Adrenal gland (tissue), 12 donors: ENCODE results near the gene MUC15. TPM values are rescaled to one million over a fixed set of nuclear protein-coding genes. Genes with fewer than 3 reads are reported as not detected.

Source experiments
- DNase-seq, 7 donors: peaks; one replicate each; pipeline ENCODE4 v3.0.0-alpha.2; 2019 to 2020
- H3K27ac ChIP-seq, 5 donors: fragments of 200-600 bp; sonication (generic) in 4 of 5; 1 replicate in 3 of 5; 2 replicates in 2 of 5; pipeline versions ENCODE4 v1.5.1 to v1.8.0; 2016 to 2020; ENCODE audit warnings: mild to moderate bottlenecking in 1 of 5
- H3K27me3 ChIP-seq: fragments of 200-600 bp; 2 replicates; pipeline ENCODE4 v1.8.0; 2021
- H3K36me3 ChIP-seq, 2 donors: fragments of 200-600 bp; replicated peaks in 1 of 2; 1 replicate in 1 of 2; 2 replicates in 1 of 2; pipeline versions ENCODE4 v1.5.1 to v1.8.0; 2018 to 2022
- H3K4me1 ChIP-seq, 2 donors: fragments of 200-600 bp; replicated peaks in 1 of 2; 1 replicate in 1 of 2; 2 replicates in 1 of 2; pipeline versions ENCODE4 v1.5.1 to v1.8.0; 2018 to 2021
- H3K4me3 ChIP-seq, 4 donors: fragments of 200-600 bp; sonication (generic) in 3 of 4; one replicate each; pipeline ENCODE4 v1.5.1; 2016 to 2018
- H3K9me3 ChIP-seq, 3 donors: fragments of 200-600 bp; sonication (generic) in 1 of 3; replicated peaks in 1 of 3; 1 replicate in 2 of 3; 2 replicates in 1 of 3; pipeline versions ENCODE4 v1.5.1 to v1.8.0; 2016 to 2021
- POLR2A ChIP-seq, 2 donors: fragments of 450-650 bp; IDR thresholded peaks; one replicate each; pipeline ENCODE4 v1.6.1; 2017; ENCODE audit warnings: antibody characterized with exemption in 2 of 2, mild to moderate bottlenecking in 2 of 2, moderate library complexity in 1 of 2
- WGBS, 4 donors: extraction: QIAGEN DNeasy Blood & Tissue Kit in 2 of 4; methylation state at CpG; one replicate each; pipeline versions ENCODE4 v1.1.5 to v1.1.7; 2013 to 2017; 5-methylcytosine and 5-hydroxymethylcytosine counted together
- intact Hi-C, 2 donors: fragments of 100-400 bp; cut with DNase I; formaldehyde crosslinking; loops; one replicate each; pipeline versions ENCODE4 v1.14.1 to v1.15.0; 2022 to 2023
- polyA plus RNA-seq, 3 donors: library from polyadenylated mRNA; stranded (reverse); fragments of 200-250 nt in 2 of 3; fragments of 350-450 nt in 1 of 3; fragmentation: Illumina TruSeq in 1 of 3; extraction: RNeasy Lipid Tissue Mini Kit (QIAGEN cat#74804) in 1 of 3; gene quantifications; one replicate each; pipeline ENCODE4 v1.2.3, GENCODE V29; 2013 to 2014
- total RNA-seq, 9 donors: library from RNA; depleted of rRNA in 4 of 9; stranded (reverse); fragments of >200 nt in 4 of 9; fragments of 120-200 nt in 1 of 9; fragmentation: NEBNext Ultra II Directional in 1 of 9; extraction: Animal tissue kit (Norgen Biotek cat#: 25700) in 1 of 9; gene quantifications; one replicate each; pipeline versions ENCODE4 v1.1.0 to v1.2.4, GENCODE V29; 2013 to 2023
- TF ChIP-seq, protein P1 (sequence below), 6 experiments: fragments of 450-650 bp in 4 of 6; fragments of 200-600 bp in 2 of 6; sonication (generic) in 1 of 6; IDR thresholded peaks; 1 replicate in 5 of 6; 2 replicates in 1 of 6; pipeline versions ENCODE4 v1.5.1 to v1.8.0; 2016 to 2021; ENCODE audit warnings: antibody characterized with exemption in 6 of 6, mild to moderate bottlenecking in 2 of 6, moderate library complexity in 1 of 6
- donor health status: healthy with polysubstance abuse.
- donor health status: Bipolar disorder and iron deficiency.
- donor health status: DM: yes; HTN: yes; CAD: no.
- donor health status: DM: no; HTN: no; CAD: no.
- donor health status: DM: no; HTN: no; CAD: no.
- donor health status: DM: yes; HTN: yes; CAD: no.

The MUC15 gene
- total and polyA plus RNA-seq, 12 donors: 0.07 to 0.95 (median 0.32) TPM; not detected in 7

DNA sequence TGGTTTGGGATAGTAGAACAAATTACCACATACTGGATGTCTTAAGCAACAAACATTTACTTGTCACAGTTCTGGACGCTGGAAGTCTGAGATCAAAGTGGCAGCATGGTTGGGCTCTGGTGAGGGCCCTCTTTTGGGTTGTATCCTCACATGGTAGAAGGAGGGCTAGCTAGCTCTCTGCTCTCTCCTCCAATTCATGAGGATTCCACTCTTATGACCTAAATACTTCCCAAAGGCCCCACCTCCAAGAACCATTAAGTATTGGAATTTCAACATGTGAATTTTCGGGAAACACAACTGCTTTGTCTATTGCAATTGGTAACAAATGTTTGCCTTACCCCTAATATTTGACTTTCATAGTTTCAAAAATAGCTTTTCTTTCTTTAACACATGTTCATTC is 52.6 kb downstream of the MUC15 start:
- DNase-seq: no peak
- H3K27me3 ChIP-seq: no peaks in the 10 kb centered on the region
- no peaks in the 10 kb centered on the region for H3K9me3 ChIP-seq
- no peak overlapping the region for H3K27ac ChIP-seq
- TF ChIP-seq, protein P1, sequence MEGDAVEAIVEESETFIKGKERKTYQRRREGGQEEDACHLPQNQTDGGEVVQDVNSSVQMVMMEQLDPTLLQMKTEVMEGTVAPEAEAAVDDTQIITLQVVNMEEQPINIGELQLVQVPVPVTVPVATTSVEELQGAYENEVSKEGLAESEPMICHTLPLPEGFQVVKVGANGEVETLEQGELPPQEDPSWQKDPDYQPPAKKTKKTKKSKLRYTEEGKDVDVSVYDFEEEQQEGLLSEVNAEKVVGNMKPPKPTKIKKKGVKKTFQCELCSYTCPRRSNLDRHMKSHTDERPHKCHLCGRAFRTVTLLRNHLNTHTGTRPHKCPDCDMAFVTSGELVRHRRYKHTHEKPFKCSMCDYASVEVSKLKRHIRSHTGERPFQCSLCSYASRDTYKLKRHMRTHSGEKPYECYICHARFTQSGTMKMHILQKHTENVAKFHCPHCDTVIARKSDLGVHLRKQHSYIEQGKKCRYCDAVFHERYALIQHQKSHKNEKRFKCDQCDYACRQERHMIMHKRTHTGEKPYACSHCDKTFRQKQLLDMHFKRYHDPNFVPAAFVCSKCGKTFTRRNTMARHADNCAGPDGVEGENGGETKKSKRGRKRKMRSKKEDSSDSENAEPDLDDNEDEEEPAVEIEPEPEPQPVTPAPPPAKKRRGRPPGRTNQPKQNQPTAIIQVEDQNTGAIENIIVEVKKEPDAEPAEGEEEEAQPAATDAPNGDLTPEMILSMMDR (IDR thresholded peaks at IDR 0.05): no peak
- TF ChIP-seq POLR2A (IDR thresholded peaks at IDR 0.05): no peak
- no peak overlapping the region for H3K4me3 ChIP-seq
- 43 to 85% (median 75%) methylated on average over 2 of the region's 2 CpGs for WGBS, 4 donors
- H3K4me1 ChIP-seq: no peaks in the 10 kb centered on the region
- no peaks in the 10 kb centered on the region for H3K36me3 ChIP-seq
- intact Hi-C loops: no loop called here

DNA sequence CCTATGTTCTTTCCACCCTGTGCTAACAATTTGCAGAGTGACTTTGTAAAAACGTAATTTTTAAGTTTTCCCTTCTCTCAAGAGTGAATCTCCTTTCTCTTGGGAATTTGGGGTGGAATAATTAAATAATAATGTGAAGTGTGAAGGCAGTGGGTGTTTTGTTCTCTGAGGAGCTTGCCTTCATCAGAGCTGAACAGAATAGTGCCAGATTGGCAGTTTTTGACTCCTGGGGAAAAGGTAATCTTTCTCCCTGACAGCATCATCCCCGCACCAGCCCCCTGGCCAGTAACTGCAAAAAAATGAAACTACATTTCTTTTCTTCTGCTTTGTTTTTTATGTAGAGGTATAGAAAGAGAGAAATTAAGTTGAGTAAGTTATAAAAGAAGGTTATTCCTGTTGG is 59.9 kb downstream of the MUC15 start:
- Histone ChIP-seq H3K9me3 (no peaks in the 10 kb centered on the region), H3K27me3 (no peaks in the 10 kb centered on the region), H3K4me3 (no peak overlapping the region), H3K27ac (no peak overlapping the region), H3K4me1 (no peaks in the 10 kb centered on the region), H3K36me3 (no peaks in the 10 kb centered on the region)
- intact Hi-C loops: no loop called here
- TF ChIP-seq, protein P1 (IDR thresholded peaks at IDR 0.05): no peak
- TF ChIP-seq POLR2A (IDR thresholded peaks at IDR 0.05): no peak
- WGBS, 4 donors: 58 to 68% (median 59%) methylated on average over 2 of the region's 2 CpGs
- no peak for DNase-seq

DNA sequence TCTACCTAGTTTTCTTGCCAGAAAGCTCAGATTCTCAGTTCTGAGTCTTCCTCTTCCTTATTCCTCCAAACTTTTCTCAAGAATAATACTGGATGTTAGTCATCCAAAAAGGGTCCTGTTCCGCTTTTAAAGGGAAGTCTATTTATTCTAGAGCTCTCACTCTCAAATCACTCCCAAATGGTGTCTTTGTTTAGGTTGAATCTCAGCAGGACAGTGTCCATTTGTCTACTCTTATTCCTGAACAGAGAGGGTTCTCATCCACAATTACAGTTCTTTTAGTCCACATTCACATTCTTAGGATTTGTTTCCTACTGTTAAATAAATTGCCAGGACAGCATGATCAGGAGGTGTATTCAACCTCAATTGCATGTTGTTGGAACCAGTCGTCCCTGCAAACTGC is 61.3 kb downstream of the MUC15 start:
- no peaks in the 10 kb centered on the region for H3K36me3 ChIP-seq
- H3K9me3 ChIP-seq: no peaks in the 10 kb centered on the region
- 54 to 89% (median 64%) methylated on average over 2 of the region's 2 CpGs for WGBS, 4 donors
- no peak for TF ChIP-seq POLR2A (IDR thresholded peaks at IDR 0.05)
- TF ChIP-seq, protein P1 (IDR thresholded peaks at IDR 0.05): no peak
- H3K4me3 ChIP-seq: no peak overlapping the region
- H3K27me3 ChIP-seq: no peaks in the 10 kb centered on the region
- no peak overlapping the region for H3K27ac ChIP-seq
- intact Hi-C loops: no loop called here
- H3K4me1 ChIP-seq: no peaks in the 10 kb centered on the region
- DNase-seq: no peak

DNA sequence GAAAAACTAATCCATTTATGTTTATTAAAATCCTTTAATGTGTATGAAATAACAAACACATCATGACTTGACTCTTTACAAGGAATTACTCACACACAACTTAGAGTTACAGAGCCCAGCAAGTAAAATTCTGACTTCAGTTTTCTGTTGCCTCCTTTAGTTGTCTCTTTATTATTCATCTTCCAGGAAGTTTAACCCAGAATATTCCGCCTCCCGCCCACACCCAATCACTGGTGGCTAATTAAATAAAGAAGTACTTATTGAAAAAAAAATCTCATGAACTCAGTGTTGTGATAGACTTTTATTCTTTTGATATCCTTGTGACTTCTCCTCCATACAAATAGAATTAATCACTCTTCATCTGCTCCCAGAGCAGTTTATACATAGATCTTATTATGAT is 61.9 kb downstream of the MUC15 start:
- intact Hi-C loops: no loop called here
- H3K9me3 ChIP-seq: no peaks in the 10 kb centered on the region
- 87 to 91% (median 88%) methylated on average over 2 of the region's 2 CpGs for WGBS, 4 donors
- H3K27ac ChIP-seq: no peak overlapping the region
- no peaks in the 10 kb centered on the region for H3K4me1 ChIP-seq
- DNase-seq: no peak
- H3K4me3 ChIP-seq: no peak overlapping the region
- TF ChIP-seq, protein P1 (IDR thresholded peaks at IDR 0.05): no peak
- TF ChIP-seq POLR2A (IDR thresholded peaks at IDR 0.05): no peak
- H3K36me3 ChIP-seq: no peaks in the 10 kb centered on the region
- no peaks in the 10 kb centered on the region for H3K27me3 ChIP-seq

Other genes starting within 250 kb of the MUC15 start
- gene ANO3, start 240.1 kb downstream of the MUC15 start, total RNA-seq: 1 to 10 TPM in 4 of 9 donors, under 1 TPM in 5; 0.22 to 3.9 (median 0.79) TPM
- under 1 TPM; 0.10 to 0.66 (median 0.24) TPM for gene ANO3, start 240.1 kb downstream of the MUC15 start, polyA plus RNA-seq
- under 1 TPM in 3 of 9 donors, not detected in 6; 0.11 to 0.33 (median 0.13) TPM for gene SLC5A12, start 149.8 kb upstream of the MUC15 start, total RNA-seq
- under 1 TPM in 1 of 3 donors, not detected in 2; 0.03 TPM for gene SLC5A12, start 149.8 kb upstream of the MUC15 start, polyA plus RNA-seq